Inflammatory macrophage (primary cell): ENCODE measurements around the gene NT5C1A.

ENCODE experiments used
- DNase-seq, 2 donors: peaks; one replicate each; pipeline ENCODE4 v3.0.0-alpha.2; 2020 to 2022

Gene NT5C1A

GRCh38 chr1:39689635-39690034 is 17.7 kb upstream of the NT5C1A start:
- no peak for DNase-seq

GRCh38 chr1:39689214-39689613 is 17.3 kb upstream of the NT5C1A start:
- no peak for DNase-seq

DNA sequence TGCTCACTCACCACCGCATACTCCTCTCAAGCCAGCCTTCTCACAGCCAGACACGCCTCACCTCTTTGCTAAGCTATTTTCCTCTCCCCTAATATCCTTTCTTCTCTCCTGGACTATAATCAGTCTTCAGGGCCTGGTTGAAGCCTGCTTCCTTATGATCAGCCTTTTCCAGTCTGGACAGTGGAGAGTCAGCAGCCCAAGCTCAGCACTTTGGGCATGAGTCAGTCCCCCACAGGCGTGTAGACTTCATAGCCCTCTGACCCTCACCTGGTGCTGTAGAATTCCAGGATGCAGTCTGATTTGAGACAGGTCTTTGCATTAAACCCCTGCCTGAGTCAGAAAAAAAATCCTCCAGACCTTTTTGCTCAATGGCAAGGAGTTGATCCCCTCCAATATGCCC is 16.8 kb upstream of the NT5C1A start:
- DNase-seq = no peak

DNA sequence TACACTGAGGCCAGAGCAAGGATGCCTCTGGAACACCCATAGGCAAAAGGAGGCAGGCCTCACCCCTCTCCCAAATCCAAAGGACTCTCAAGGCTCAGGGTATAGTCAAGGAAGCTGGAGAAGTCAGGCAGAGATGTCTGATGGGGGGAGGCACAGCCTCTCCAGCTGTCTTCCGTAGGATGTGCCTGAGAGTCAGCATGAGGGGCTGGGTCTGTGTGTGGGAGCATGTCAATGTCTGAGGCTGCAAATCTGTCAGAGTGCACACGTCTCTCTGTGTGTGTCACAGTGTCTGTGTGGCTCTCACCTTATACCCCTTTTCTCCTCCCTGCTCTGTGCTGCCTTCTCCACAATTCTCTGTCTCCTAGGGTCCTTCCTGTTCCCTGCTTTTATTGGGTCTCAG is 15.3 kb upstream of the NT5C1A start:
- no peak for DNase-seq

GRCh38 chr1:39685071-39685470 is 13.2 kb upstream of the NT5C1A start:
- no peak for DNase-seq

GRCh38 chr1:39684313-39684664 is 12.4 kb upstream of the NT5C1A start:
- DNase-seq = no peak

GRCh38 chr1:39683591-39684312 is 11.8 kb upstream of the NT5C1A start:
- no peak for DNase-seq

GRCh38 chr1:39681999-39682398 is 10.1 kb upstream of the NT5C1A start:
- DNase-seq = no peak

DNA sequence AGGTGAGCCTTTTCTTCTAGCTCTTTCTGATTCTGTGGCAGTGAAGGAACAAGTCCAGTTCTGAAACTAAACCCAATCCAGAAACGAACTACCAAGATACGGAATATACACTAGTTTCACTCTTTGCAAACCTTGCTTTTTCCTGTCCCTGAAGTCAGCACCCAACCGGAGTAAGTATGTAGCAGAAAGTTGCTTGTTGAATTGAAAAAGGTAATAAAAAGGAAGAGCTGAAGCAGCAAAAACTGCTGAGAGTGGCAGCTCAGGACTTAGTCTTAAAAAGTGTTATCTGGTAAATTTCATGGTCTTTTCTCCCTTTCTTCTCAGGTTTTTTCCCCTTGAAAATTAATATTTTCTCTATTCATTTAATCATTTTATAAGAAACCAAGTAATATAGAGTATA is 9.4 kb upstream of the NT5C1A start:
- no peak for DNase-seq

DNA sequence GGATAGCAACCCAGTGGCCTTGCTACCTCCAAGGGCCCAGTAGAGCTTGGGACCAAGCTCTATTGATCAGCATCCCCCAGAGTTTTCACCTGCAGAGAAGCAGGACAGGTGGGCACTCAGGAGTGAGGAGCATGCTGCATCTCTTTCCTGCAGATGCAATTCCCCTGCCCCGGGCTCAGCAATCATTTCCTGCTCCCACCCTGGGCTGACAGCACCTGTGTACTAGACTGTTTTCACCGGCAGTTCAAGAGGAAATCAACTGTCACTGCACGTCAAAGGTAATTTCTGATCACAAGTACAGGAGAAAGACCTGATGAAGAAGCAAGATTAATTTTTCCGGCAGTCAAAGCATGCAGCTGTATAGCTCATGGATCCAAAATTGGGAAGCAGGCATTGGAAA is 8.8 kb upstream of the NT5C1A start:
- DNase-seq = no peak

DNA sequence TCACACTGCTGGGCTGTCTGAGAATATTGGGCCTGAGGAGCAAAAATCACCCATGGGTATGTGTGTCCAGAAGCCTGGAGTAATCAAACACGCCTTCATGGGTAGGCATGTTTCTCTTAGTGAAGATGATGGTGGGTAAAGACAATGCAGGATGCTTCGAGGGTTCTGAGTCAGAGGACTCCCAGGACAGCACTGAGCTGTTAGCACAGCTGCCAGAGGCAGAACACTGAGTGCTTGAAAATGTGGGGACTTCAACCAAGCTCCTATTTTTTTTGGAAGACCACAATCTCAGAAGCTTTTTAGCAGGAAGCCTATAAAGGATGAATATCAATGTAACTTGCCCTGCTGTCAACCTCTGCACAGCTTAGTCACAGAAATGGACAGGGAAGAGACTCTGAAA is 7.9 kb upstream of the NT5C1A start:
- no peak for DNase-seq

DNA sequence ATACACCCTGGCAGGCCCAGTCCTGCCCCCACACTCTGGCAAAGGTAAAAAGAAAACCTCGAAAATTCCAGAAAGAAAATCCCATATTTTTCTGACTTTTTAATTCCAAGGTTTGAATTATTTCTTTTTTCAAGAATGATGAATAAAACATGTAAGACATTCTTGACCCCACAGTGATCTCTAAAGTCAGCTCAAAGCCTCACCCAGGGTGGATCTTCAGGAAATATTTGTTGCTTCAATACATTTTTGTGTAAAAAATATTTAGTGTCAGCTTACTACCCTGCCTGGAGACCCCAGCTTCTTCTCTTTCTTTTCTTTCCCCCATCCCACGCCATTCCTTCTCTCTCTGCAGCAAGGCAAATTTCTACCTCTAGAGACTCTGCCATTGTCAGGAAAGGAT is 7.0 kb upstream of the NT5C1A start:
- DNase-seq = no peak

GRCh38 chr1:39677645-39678044 is 5.7 kb upstream of the NT5C1A start:
- no peak for DNase-seq

GRCh38 chr1:39676948-39677548 is 5.1 kb upstream of the NT5C1A start:
- peak in 1 of 2 donors; percentile 31 for DNase-seq

GRCh38 chr1:39675220-39675619 is 3.3 kb upstream of the NT5C1A start:
- no peak for DNase-seq

GRCh38 chr1:39673215-39673614 is 1.3 kb upstream of the NT5C1A start:
- DNase-seq = no peak

GRCh38 chr1:39672551-39672947 is 642 bp upstream of the NT5C1A start:
- DNase-seq = no peak

DNA sequence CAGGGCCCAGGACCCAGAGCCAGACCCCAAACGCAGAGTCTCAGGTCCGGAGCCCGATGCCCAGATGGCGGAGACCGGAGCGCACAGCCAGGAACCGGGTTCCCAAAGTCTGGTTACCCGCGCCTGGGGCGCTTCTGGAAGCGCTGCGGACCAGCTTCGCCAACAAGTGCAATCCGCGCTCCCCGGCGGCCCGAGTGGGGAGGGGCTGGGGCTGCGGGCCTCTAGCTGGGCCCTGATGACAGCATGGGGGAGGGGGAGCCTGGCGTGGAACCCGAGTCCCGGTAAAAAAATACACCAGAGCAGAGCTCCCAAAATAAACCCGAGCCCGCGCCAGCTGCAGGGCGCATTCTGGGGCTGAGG is 494 bp downstream of the NT5C1A start:
- no peak for DNase-seq

- DNase-seq = no peak
Measured at GRCh38 chr1:39670689-39671088, 1.2 kb downstream of the NT5C1A start.

- DNase-seq = no peak
Measured at GRCh38 chr1:39668894-39669293, 3.0 kb downstream of the NT5C1A start.

- DNase-seq = no peak
Measured at GRCh38 chr1:39668111-39668510, 3.8 kb downstream of the NT5C1A start.

DNA sequence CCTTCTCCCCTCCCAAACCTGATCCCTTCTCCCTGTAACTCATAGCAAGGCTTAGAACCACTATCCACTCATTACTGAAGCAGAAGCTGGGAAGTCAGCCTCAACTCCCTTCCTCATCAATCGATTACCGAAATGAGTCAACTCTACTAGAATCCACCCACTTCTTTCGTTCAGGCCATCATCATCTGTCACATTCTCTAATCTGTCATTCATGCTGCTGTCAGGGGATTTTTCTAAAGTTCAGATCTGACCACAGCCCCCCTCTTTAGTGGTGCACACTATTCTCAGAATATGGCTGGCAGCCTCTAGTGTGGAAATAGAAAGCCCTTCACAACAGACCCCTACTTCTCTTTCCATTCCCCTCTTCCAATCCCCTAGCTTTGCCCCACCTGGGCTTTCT is 5.1 kb downstream of the NT5C1A start:
- no peak for DNase-seq

GRCh38 chr1:39663559-39663958 is 8.3 kb downstream of the NT5C1A start:
- no peak for DNase-seq

GRCh38 chr1:39662861-39663260 is 9.0 kb downstream of the NT5C1A start:
- DNase-seq = no peak

DNA sequence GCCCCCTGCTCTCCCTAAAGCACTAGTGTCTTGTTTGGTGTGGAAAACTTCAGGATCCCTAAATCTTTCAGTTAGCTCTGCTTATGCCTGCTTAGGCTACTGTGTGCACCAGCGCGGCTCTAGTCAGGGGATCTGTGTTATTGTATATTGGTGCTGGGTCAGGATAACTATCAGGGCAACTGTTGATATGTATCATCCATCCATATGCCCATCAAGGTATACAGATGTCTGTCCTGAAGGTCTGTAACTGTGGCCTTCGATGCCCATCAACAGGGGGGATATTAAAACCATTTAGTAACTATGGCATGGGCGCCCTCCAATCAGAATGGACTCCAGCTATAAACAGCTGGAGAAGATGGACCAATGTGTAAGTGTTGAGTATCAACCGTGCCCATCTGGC is 12.4 kb downstream of the NT5C1A start:
- DNase-seq = no peak
